Suprapubic skin (tissue), 4 donors: ENCODE data around the gene KDM2A.

Experiments
- CTCF ChIP-seq, 2 donors: fragments of 200-600 bp in 1 of 2; fragments of 450-650 bp in 1 of 2; sonication (generic) in 1 of 2; IDR thresholded peaks; one replicate each; pipeline ENCODE4 v1.5.1; 2016 to 2019; ENCODE audit warnings: antibody characterized with exemption in 2 of 2, mild to moderate bottlenecking in 1 of 2, moderate library complexity in 1 of 2
- EP300 ChIP-seq: sonication (generic); formaldehyde crosslinking; IDR thresholded peaks from one replicate; pipeline ENCODE4 v1.6.1; 2017; ENCODE audit warnings: antibody characterized with exemption
- POLR2A ChIP-seq, 2 donors: fragments of 450-650 bp; IDR thresholded peaks; one replicate each; pipeline ENCODE4 v1.6.1; 2017; ENCODE audit warnings: antibody characterized with exemption in 2 of 2, mild to moderate bottlenecking in 2 of 2, moderate library complexity in 2 of 2
- POLR2AphosphoS5 ChIP-seq, 3 donors: sonication (generic); formaldehyde crosslinking; IDR thresholded peaks; one replicate each; pipeline ENCODE4 v1.6.1; 2017; ENCODE audit warnings: antibody characterized with exemption in 3 of 3

GRCh38 chr11:67117672-67118180, 1.3 kb upstream of the KDM2A start:
- TF ChIP-seq POLR2A (IDR thresholded peaks at IDR 0.05) (no peak), CTCF (IDR thresholded peaks at IDR 0.05) (no peak), EP300 (no peak), POLR2AphosphoS5 (IDR thresholded peaks at IDR 0.05) (no peak)
